ENCODE results near the gene GLRB. TPM values are rescaled to one million over a fixed set of nuclear protein-coding genes. Genes with fewer than 3 reads are reported as not detected.

The GLRB gene
- total and polyA plus RNA-seq, 8 donors, result 4.1 to 11.3 (median 7.2) TPM

DNA sequence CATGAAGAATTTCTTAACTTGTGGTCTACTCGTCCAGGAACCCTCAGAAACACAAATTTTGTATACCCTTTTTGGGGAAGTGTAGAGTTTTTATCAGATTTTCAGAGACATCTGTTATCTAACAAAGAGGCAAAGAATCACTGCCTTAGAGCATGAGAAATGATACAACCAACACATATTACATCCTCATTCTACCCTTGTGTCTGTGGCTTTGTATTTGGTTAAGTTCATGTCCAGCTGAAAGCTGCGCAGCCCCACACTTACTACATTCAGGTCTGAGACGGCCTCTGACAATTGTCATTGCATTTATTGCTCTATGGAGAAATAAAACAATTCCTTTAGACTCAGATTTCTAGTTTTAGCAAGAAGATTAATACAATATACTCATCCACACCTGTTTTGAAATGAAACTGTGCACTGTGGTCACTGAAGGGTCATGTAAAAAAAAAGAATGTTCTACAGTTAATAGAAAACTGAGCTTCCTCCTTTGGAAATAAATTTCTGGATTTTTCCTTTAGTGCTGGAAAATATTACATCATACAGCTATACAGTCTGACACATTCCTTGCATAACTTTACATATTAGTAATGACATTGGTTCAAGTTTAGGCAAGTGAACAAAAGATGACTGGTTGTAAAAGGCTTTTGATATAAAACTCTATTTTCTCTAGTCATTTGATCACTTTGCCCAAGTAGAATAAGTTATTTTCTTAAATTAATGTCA is 39.8 kb downstream of the GLRB start:
- WGBS, 2 donors, result 76 to 85% methylated on average over 3 of the region's 3 CpGs
- H3K4me3 ChIP-seq, result no peak overlapping the region
- intact Hi-C loops (cut with DNase I), result no loop called here
- no peaks in the 10 kb centered on the region for H3K9me3 ChIP-seq
- H3K4me1 ChIP-seq, result peaks cover 0 to 5% (median 0%) of the 10 kb centered on the region in 3 donors
- H3K27ac ChIP-seq, result peak overlapping the region in 2 of 4 donors; percentile 53 to 61
- no peak for DNase-seq
- ATAC-seq, result peak in 3 of 4 donors; percentile 34 to 80 (median 63)
- TF ChIP-seq, protein P1, sequence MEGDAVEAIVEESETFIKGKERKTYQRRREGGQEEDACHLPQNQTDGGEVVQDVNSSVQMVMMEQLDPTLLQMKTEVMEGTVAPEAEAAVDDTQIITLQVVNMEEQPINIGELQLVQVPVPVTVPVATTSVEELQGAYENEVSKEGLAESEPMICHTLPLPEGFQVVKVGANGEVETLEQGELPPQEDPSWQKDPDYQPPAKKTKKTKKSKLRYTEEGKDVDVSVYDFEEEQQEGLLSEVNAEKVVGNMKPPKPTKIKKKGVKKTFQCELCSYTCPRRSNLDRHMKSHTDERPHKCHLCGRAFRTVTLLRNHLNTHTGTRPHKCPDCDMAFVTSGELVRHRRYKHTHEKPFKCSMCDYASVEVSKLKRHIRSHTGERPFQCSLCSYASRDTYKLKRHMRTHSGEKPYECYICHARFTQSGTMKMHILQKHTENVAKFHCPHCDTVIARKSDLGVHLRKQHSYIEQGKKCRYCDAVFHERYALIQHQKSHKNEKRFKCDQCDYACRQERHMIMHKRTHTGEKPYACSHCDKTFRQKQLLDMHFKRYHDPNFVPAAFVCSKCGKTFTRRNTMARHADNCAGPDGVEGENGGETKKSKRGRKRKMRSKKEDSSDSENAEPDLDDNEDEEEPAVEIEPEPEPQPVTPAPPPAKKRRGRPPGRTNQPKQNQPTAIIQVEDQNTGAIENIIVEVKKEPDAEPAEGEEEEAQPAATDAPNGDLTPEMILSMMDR (IDR thresholded peaks at IDR 0.05), result no peak
- H3K36me3 ChIP-seq, result no peaks in the 10 kb centered on the region
- FAIRE-seq, result no peak
- no peaks in the 10 kb centered on the region for H3K27me3 ChIP-seq

DNA sequence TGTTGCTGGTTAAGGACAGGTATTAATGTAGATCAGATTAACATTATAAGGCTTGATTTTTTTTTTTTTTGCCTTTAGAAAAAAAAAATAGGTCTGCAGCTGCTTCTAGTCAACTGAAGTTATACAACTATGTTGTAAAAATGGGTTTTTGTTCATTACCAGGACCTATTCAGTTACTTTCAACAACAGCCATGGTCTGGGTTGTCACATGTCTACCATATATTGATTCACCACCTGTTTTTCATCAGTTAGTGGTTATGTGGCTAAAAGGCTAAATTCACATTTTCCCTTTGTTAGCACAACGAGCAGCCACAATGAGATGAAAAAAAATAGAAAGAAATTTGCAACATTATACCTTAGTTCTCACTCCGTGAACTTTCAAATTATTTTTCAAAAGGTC is 45.5 kb downstream of the GLRB start:
- Histone ChIP-seq H3K27ac (no peak overlapping the region), H3K27me3 (no peaks in the 10 kb centered on the region), H3K9me3 (no peaks in the 10 kb centered on the region), H3K36me3 (no peaks in the 10 kb centered on the region), H3K4me3 (no peak overlapping the region), H3K4me1 (no peaks in the 10 kb centered on the region)
- intact Hi-C loops (cut with DNase I), result no loop called here
- TF ChIP-seq, protein P1 (IDR thresholded peaks at IDR 0.05), result no peak
- no peak for FAIRE-seq
- DNase-seq, result no peak
- no peak for ATAC-seq
- 94 to 95% methylated on average over 2 of the region's 2 CpGs for WGBS, 2 donors

DNA sequence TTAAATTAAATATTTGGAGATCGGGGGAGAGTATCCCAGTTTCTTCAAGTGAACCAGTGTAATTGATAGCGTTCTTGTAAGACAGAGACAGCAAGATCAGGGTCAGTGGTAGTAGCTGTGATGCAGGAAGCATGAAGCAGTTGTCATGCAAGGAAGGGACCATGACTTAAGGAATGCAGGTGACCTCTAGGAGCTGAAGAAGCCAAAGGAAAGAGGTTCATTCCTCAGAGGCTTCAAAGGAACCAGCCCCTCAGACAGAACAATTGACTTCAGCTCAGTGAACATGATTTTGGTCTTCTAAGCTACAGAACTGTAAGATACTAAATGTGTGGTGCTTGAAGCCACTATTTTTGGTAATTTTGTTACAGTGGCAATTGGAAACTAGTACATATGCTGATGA is 51.6 kb downstream of the GLRB start:
- TF ChIP-seq, protein P1 (IDR thresholded peaks at IDR 0.05), result no peak
- no peak for DNase-seq
- no peaks in the 10 kb centered on the region for H3K4me1 ChIP-seq
- WGBS, 2 donors, result 95 to 96% methylated on average over 2 of the region's 2 CpGs
- no peaks in the 10 kb centered on the region for H3K27me3 ChIP-seq
- no peaks in the 10 kb centered on the region for H3K9me3 ChIP-seq
- ATAC-seq, result no peak
- FAIRE-seq, result no peak
- intact Hi-C loops (cut with DNase I), result no loop called here
- H3K4me3 ChIP-seq, result no peak overlapping the region
- H3K27ac ChIP-seq, result no peak overlapping the region
- no peaks in the 10 kb centered on the region for H3K36me3 ChIP-seq

DNA sequence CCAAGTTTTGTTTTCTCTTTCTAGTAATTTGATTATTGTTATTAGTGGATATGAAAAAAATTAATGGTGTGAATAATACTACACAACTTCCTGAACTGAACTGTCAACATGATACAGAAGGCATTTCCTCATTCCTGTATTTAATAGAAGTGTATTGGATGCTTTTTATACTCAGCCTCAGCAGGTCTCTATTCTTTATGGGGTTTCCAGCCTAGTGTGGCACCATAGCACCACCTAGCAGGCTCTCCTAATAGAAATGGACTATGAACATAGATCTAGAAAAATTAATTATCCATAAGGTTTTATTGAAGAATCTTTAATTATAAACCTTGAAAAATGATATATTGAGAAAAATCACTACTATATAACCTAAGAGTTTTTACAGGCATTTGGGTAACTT is 52.4 kb downstream of the GLRB start:
- TF ChIP-seq, protein P1 (IDR thresholded peaks at IDR 0.05), result no peak
- intact Hi-C loops (cut with DNase I), result no loop called here
- FAIRE-seq, result no peak
- no peak overlapping the region for H3K27ac ChIP-seq
- no peaks in the 10 kb centered on the region for H3K36me3 ChIP-seq
- ATAC-seq, result peak in 3 of 4 donors; percentile 69 to 88 (median 70)
- H3K4me3 ChIP-seq, result no peak overlapping the region
- no peaks in the 10 kb centered on the region for H3K9me3 ChIP-seq
- H3K4me1 ChIP-seq, result no peaks in the 10 kb centered on the region
- H3K27me3 ChIP-seq, result no peaks in the 10 kb centered on the region
- DNase-seq, result peak in 1 of 6 donors; percentile 10

DNA sequence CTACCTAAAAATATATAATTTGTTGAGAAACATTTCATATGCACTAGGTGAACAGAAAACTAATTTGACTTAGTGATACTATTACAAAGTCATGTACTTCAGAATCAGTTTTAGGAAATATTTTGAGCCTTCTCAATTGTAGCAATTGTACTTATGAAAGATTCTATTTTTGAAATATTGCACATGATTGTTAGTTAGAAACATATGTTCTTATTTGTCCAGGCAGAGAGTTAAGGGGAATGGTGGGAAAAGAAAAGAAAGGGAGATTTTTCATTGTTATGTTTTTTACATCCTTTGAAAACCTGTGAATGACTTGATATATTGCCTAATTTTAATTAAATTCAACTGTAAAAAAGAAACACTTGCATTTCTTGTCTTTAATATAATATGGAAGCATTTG is 66.0 kb downstream of the GLRB start:
- no peak overlapping the region for H3K27ac ChIP-seq
- no peaks in the 10 kb centered on the region for H3K36me3 ChIP-seq
- DNase-seq (no peak), ATAC-seq (no peak), FAIRE-seq (peak; percentile 41)
- no peaks in the 10 kb centered on the region for H3K4me1 ChIP-seq
- intact Hi-C loops (cut with DNase I), result no loop called here
- no peaks in the 10 kb centered on the region for H3K27me3 ChIP-seq
- TF ChIP-seq, protein P1 (IDR thresholded peaks at IDR 0.05), result no peak
- no peak overlapping the region for H3K4me3 ChIP-seq
- H3K9me3 ChIP-seq, result no peaks in the 10 kb centered on the region

Data from pancreas (tissue), 10 donors.